ENCODE measurements around the gene EPB41L4B. TPM values are rescaled to one million over a fixed set of nuclear protein-coding genes. Genes with fewer than 3 reads are reported as not detected.

The EPB41L4B gene
- total RNA-seq, 4 donors from 2014 or later, result 0.42 to 2.3 (median 1.5) TPM

- Histone ChIP-seq H3K4me1 (no peaks in the 10 kb centered on the region), H3K27ac (replicated peaks in 1 of 4) (no peak overlapping the region), H3K36me3 (peaks cover 0 to 7% (median 0%) of the 10 kb centered on the region in 4 donors), H3K9me3 (no peaks in the 10 kb centered on the region), H3K4me3 (no peak overlapping the region), H3K27me3 (no peaks in the 10 kb centered on the region)
- no peak for DNase-seq (ENCODE audit: extremely low spot score)
- 95% methylated on average over 9 of the region's 9 CpGs for WGBS
- intact Hi-C loops (cut with DNase I), result no loop called here
- no peak for TF ChIP-seq EP300 (IDR thresholded peaks at IDR 0.05)
- TF ChIP-seq CTCF (IDR thresholded peaks at IDR 0.05), result no peak
- no peak for TF ChIP-seq POLR2A (IDR thresholded peaks at IDR 0.05; ENCODE audit: low read depth)
- no peak for TF ChIP-seq POLR2AphosphoS5 (IDR thresholded peaks at IDR 0.05)
Measured at GRCh38 chr9:109191746-109192145, 129.1 kb downstream of the EPB41L4B start.

DNA sequence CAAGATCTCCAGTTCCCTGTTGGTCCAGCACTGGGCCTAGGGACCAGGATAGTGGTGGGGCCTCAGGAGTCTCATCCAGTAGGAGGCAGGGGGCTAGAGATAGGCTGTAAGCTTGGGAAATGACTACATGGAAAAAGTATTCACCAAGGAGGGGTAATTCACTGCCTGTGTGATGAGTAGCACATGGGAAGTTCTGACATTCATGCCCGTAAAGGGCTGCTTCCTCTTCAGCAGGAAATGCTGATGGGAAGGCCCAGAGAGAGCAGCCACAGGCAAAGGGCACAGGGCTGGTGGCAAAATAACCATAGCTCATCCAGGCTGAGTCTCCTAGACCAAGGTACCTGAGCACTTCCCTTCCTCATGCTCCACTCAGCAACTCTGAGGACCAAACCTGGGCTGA lies 130.7 kb downstream of the EPB41L4B start:
- TF ChIP-seq POLR2AphosphoS5 (IDR thresholded peaks at IDR 0.05), result no peak
- Histone ChIP-seq H3K4me3 (no peak overlapping the region), H3K9me3 (no peaks in the 10 kb centered on the region), H3K27me3 (no peaks in the 10 kb centered on the region), H3K36me3 (peaks cover 0 to 7% (median 0%) of the 10 kb centered on the region in 4 donors), H3K4me1 (no peaks in the 10 kb centered on the region), H3K27ac (replicated peaks in 1 of 4) (no peak overlapping the region)
- intact Hi-C loops (cut with DNase I), result no loop called here
- 73% methylated on average over 1 of the region's 1 CpG for WGBS
- DNase-seq (ENCODE audit: extremely low spot score), result no peak

DNA sequence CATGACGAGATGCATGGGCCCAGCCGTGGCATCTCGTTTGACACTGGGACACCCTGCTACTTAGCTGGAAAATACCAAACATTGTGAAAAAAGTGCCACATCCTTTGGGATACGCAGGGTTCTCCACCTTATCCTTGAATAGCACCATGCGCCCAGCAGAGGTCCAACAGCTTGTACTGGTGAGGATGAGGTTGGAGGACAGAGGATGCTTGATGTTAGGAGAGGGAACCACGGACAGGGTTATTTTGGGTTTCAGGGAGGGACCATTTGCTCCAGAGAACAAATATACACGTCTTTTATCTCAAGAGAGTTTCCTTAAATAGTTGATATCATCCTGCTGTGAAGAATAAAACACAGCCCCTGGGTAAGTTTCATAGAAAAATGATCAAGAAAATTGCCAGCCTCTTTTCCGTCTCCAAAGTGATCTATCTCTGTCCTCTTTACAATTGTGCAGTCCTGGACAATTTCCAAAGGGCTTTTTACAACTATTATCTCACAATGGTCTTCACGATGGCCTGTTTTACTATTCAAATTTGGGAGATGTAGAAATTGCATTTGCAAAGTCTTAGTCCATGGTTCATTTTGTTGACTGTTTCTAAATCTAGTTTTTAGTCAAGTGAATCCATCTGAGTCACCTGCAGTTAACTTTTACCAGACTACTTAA lies 133.9 kb downstream of the EPB41L4B start:
- Histone ChIP-seq H3K4me3 (no peak overlapping the region), H3K27ac (replicated peaks in 1 of 4) (no peak overlapping the region), H3K36me3 (peaks cover 0 to 7% (median 0%) of the 10 kb centered on the region in 4 donors), H3K27me3 (no peaks in the 10 kb centered on the region), H3K4me1 (no peaks in the 10 kb centered on the region), H3K9me3 (no peaks in the 10 kb centered on the region)
- intact Hi-C loops (cut with DNase I), result no loop called here
- 65% methylated on average over 9 of the region's 9 CpGs for WGBS
- DNase-seq (ENCODE audit: extremely low spot score), result no peak
- TF ChIP-seq CTCF (IDR thresholded peaks at IDR 0.05), result no peak
- TF ChIP-seq POLR2A (IDR thresholded peaks at IDR 0.05; ENCODE audit: low read depth), result no peak

- Histone ChIP-seq H3K27ac (replicated peaks in 1 of 4) (no peak overlapping the region), H3K4me1 (no peaks in the 10 kb centered on the region), H3K4me3 (no peak overlapping the region), H3K27me3 (peaks cover 0 to 3% (median 0%) of the 10 kb centered on the region in 4 donors), H3K9me3 (no peaks in the 10 kb centered on the region), H3K36me3 (no peaks in the 10 kb centered on the region)
- TF ChIP-seq POLR2A (IDR thresholded peaks at IDR 0.05; ENCODE audit: low read depth), result no peak
- TF ChIP-seq CTCF (IDR thresholded peaks at IDR 0.05), result no peak
- TF ChIP-seq POLR2AphosphoS5 (IDR thresholded peaks at IDR 0.05), result no peak
- TF ChIP-seq EP300 (IDR thresholded peaks at IDR 0.05), result no peak
- no peak for DNase-seq (ENCODE audit: extremely low spot score)
- intact Hi-C loops (cut with DNase I), result no loop called here
- WGBS, result 77% methylated on average over 11 of the region's 13 CpGs
Measured at GRCh38 chr9:109182940-109183798, 137.7 kb downstream of the EPB41L4B start.

- H3K9me3 ChIP-seq, result no peaks in the 10 kb centered on the region
- H3K27ac ChIP-seq (replicated peaks in 1 of 4), result no peak overlapping the region
- TF ChIP-seq POLR2AphosphoS5 (IDR thresholded peaks at IDR 0.05), result no peak
- no peaks in the 10 kb centered on the region for H3K36me3 ChIP-seq
- H3K4me1 ChIP-seq, result no peaks in the 10 kb centered on the region
- WGBS, result 79% methylated on average over 9 of the region's 9 CpGs
- H3K27me3 ChIP-seq, result peaks cover 0 to 3% (median 0%) of the 10 kb centered on the region in 4 donors
- intact Hi-C loops (cut with DNase I), result no loop called here
- no peak overlapping the region for H3K4me3 ChIP-seq
- DNase-seq (ENCODE audit: extremely low spot score), result no peak
Measured at GRCh38 chr9:109182550-109182939, 138.3 kb downstream of the EPB41L4B start.

Data from esophagus muscularis mucosa (tissue), 4 donors.